Right cardiac atrium (tissue), 5 donors: ENCODE measurements around the gene HMGN5. TPM values are rescaled to one million over a fixed set of nuclear protein-coding genes. Genes with fewer than 3 reads are reported as not detected.

Source experiments
- ATAC-seq, 2 donors: fragments of 200-7000 bp; cut with Tn5 transposase; one replicate each; pipeline versions ENCODE4 v1.8.0 to v1.9.1; 2020; ENCODE audit warnings: moderate library complexity in 2 of 2, mild to moderate bottlenecking in 1 of 2
- DNase-seq, 3 donors: peaks; one replicate each; pipeline ENCODE4 v3.0.0-alpha.2; 2020
- H3K27ac ChIP-seq: one replicate; pipeline ENCODE4 v1.5.1; 2013; ENCODE audit warnings: mild to moderate bottlenecking, low read length, control low read depth, moderate library complexity
- H3K27me3 ChIP-seq: one replicate; pipeline ENCODE4 v1.6.1; 2013; ENCODE audit not compliant: control insufficient read depth, insufficient read depth
- H3K4me1 ChIP-seq: one replicate; pipeline ENCODE4 v1.6.1; 2013; ENCODE audit warnings: low read length; ENCODE audit not compliant: control insufficient read depth, insufficient read depth
- H3K4me3 ChIP-seq: one replicate; pipeline ENCODE4 v1.5.1; 2013; ENCODE audit warnings: low read length, control low read depth
- H3K9me3 ChIP-seq: one replicate; pipeline ENCODE4 v1.6.1; 2013; ENCODE audit warnings: low read length; ENCODE audit not compliant: control insufficient read depth
- WGBS: extraction: QIAGEN DNeasy Blood & Tissue Kit; methylation state at CpG from one replicate; pipeline ENCODE4 v1.1.7; 2013; 5-methylcytosine and 5-hydroxymethylcytosine counted together
- intact Hi-C, 4 donors: fragments of 100-400 bp; cut with DNase I; formaldehyde crosslinking; loops; one replicate each; pipeline versions ENCODE4 v1.11.0 to v1.14.0; 2022 to 2023
- polyA plus RNA-seq: library from polyadenylated mRNA; stranded (reverse); fragments of 200-250 nt; gene quantifications from one replicate; pipeline ENCODE4 v1.2.3, GENCODE V29; 2013
- total RNA-seq, 4 donors: library from RNA; stranded (reverse); fragmentation: NEBNext Ultra II Directional; extraction: Animal tissue kit (Norgen Biotek cat#: 25700); gene quantifications; one replicate each; pipeline ENCODE4 v1.2.1, GENCODE V29; 2021
- donor health status: healthy with polysubstance abuse.
- donor health status: DM: no; HTN: yes; CAD: no.
- donor health status: DM: no; HTN: no; CAD: no.
- donor health status: DM: no; HTN: yes; CAD: no; lungs with severe emphysema.
- donor health status: DM: yes; HTN: yes; CAD: no.

Gene HMGN5
- total and polyA plus RNA-seq, 5 donors: 4.1 to 18.4 (median 5.5) TPM

GRCh38 chrX:81206476-81206875 lies 4.8 kb upstream of the HMGN5 start:
- DNase-seq: no peak
- Histone ChIP-seq H3K9me3 (no peaks in the 10 kb centered on the region), H3K27me3 (no peaks in the 10 kb centered on the region), H3K4me3 (no peak overlapping the region), H3K27ac (no peak overlapping the region), H3K4me1 (no peaks in the 10 kb centered on the region)
- intact Hi-C loops: no loop called here
- 62% methylated on average over 1 of the region's 1 CpG for WGBS
- ATAC-seq: no peak

DNA sequence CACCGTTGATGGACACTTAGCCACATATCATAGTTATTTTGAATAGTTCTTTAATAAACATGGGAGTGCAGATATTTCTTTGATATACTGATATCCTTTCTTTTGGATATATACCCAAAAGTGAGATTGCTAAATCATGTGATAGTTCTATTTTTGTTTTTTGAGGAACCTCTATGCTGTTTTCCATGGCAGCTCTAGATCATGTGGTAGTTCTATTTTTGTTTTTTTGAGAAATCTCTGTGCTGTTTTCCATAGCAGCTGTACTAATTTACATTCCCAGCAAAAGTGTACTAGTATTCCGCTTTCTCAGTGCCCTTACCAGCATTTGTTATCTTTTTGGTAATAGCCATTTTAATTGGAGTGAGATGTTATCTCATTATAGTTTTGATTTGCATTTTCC lies 3.8 kb upstream of the HMGN5 start:
- WGBS: 95% methylated on average over 2 of the region's 2 CpGs
- DNase-seq (no peak), ATAC-seq (no peak)
- no peak overlapping the region for H3K27ac ChIP-seq
- H3K9me3 ChIP-seq: no peaks in the 10 kb centered on the region
- H3K4me1 ChIP-seq: no peaks in the 10 kb centered on the region
- no peak overlapping the region for H3K4me3 ChIP-seq
- H3K27me3 ChIP-seq: no peaks in the 10 kb centered on the region
- intact Hi-C loops: no loop called here

DNA sequence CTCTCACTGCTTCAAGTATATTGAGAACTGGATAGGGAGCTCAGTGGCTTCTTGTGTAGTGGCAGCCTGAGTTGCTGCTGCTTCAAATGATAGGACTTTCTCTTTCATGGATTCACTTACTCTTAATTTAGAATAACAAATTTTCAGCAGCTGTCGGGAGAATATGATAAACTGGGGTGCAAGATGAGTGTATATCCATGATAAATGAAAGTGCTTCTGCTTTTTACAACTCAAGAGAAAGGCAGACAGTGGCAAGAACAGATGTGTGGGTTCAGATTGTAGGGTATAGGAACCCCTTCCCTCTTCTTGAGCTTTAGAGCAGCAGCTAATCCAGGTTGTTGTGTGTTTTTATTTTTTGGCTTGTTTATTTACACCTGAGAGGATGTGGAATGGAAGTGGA lies 1.2 kb upstream of the HMGN5 start:
- peak overlapping the region; percentile 92 for H3K4me3 ChIP-seq
- 0% methylated on average over 1 of the region's 1 CpG for WGBS
- ATAC-seq: no peak
- H3K27ac ChIP-seq: no peak overlapping the region
- DNase-seq: no peak
- intact Hi-C loops: no loop called here
- H3K27me3 ChIP-seq: no peaks in the 10 kb centered on the region
- no peaks in the 10 kb centered on the region for H3K4me1 ChIP-seq
- no peaks in the 10 kb centered on the region for H3K9me3 ChIP-seq

- peak overlapping the region; percentile 92 for H3K4me3 ChIP-seq
- peak overlapping the region; percentile 93 for H3K27ac ChIP-seq
- DNase-seq (no peak), ATAC-seq (peak; percentile 36 to 50)
- intact Hi-C loops: no loop called here
- H3K27me3 ChIP-seq: no peaks in the 10 kb centered on the region
- under 1% methylated on average over 8 of the region's 8 CpGs for WGBS
- no peaks in the 10 kb centered on the region for H3K4me1 ChIP-seq
- no peaks in the 10 kb centered on the region for H3K9me3 ChIP-seq
Measured at GRCh38 chrX:81202456-81202819, 725 bp upstream of the HMGN5 start.

GRCh38 chrX:81201071-81201470 lies 642 bp downstream of the HMGN5 start:
- Histone ChIP-seq H3K4me3 (peak overlapping the region; percentile 92), H3K27me3 (no peaks in the 10 kb centered on the region), H3K27ac (no peak overlapping the region), H3K4me1 (no peaks in the 10 kb centered on the region), H3K9me3 (no peaks in the 10 kb centered on the region)
- no peak for DNase-seq
- WGBS: 23% methylated on average over 1 of the region's 1 CpG
- intact Hi-C loops: no loop called here
- no peak for ATAC-seq

GRCh38 chrX:81195712-81196111 lies 6.0 kb downstream of the HMGN5 start:
- intact Hi-C loops: no loop called here
- no peaks in the 10 kb centered on the region for H3K9me3 ChIP-seq
- 5% methylated on average over 5 of the region's 5 CpGs for WGBS
- H3K4me3 ChIP-seq: no peak overlapping the region
- no peaks in the 10 kb centered on the region for H3K27me3 ChIP-seq
- no peaks in the 10 kb centered on the region for H3K4me1 ChIP-seq
- no peak overlapping the region for H3K27ac ChIP-seq
- DNase-seq (peak; percentile 18 to 44 (median 20)), ATAC-seq (peak in 1 of 2 donors; percentile 69)

DNA sequence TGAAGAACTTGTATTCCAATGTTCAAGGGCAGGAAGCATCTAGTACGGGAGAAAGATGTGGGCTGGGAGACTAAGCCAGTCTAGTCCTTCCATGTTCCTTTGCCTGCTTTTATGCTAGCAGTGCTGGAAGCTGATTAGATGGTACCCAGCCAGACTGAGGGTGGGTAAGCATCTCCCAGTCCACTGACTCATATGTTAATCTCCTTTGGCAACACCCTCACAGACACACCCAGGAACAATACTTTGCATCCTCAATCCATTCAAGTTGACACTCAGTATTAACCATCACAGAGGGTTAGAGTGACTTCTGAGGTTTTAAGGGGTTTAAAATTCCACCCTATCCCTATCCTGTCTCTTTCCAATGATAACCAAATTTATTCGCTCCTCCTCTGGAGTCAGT lies 6.5 kb downstream of the HMGN5 start:
- Histone ChIP-seq H3K27me3 (no peaks in the 10 kb centered on the region), H3K4me3 (no peak overlapping the region), H3K9me3 (no peaks in the 10 kb centered on the region), H3K4me1 (no peaks in the 10 kb centered on the region), H3K27ac (no peak overlapping the region)
- DNase-seq: no peak
- ATAC-seq: peak in 1 of 2 donors; percentile 49
- intact Hi-C loops: no loop called here
- 67% methylated on average over 2 of the region's 2 CpGs for WGBS

- 28% methylated on average over 1 of the region's 1 CpG for WGBS
- Histone ChIP-seq H3K9me3 (no peaks in the 10 kb centered on the region), H3K27ac (no peak overlapping the region), H3K27me3 (no peaks in the 10 kb centered on the region), H3K4me3 (no peak overlapping the region), H3K4me1 (no peaks in the 10 kb centered on the region)
- no peak for ATAC-seq
- DNase-seq: no peak
- intact Hi-C loops: loop anchor here in 1 of 4 donors (10.0 kb wide), 1 partner anchor 201 kb away; no protein-coding TSS in a partner anchor
Measured at GRCh38 chrX:81174286-81174685, 27.4 kb downstream of the HMGN5 start.

DNA sequence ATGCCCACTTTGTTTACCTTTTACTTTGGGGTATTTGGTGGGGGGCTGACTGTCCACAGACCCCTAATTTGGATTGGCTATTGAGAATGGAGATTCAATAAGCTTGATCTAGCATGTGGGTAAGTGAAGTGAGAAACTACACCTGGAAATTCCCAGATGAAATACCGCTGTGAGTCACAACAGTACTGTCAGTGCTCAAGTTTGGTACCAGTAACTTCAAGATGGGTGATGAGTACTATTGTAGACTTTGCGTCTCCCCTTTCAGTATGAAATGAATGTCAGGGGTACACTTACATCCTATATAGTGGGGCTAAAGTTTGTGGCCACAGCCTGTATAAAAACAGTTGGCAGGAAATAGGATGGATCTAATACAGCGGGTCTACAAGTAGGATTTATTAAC lies 33.3 kb downstream of the HMGN5 start:
- ATAC-seq (no peak), DNase-seq (no peak)
- over 99% methylated on average over 3 of the region's 3 CpGs for WGBS
- no peaks in the 10 kb centered on the region for H3K4me1 ChIP-seq
- no peaks in the 10 kb centered on the region for H3K9me3 ChIP-seq
- H3K4me3 ChIP-seq: no peak overlapping the region
- no peaks in the 10 kb centered on the region for H3K27me3 ChIP-seq
- intact Hi-C loops: no loop called here
- H3K27ac ChIP-seq: no peak overlapping the region

- ATAC-seq (peak; percentile 100), DNase-seq (peak; percentile 88 to 96 (median 95))
- Histone ChIP-seq H3K27me3 (no peaks in the 10 kb centered on the region), H3K9me3 (no peaks in the 10 kb centered on the region), H3K4me3 (peak overlapping the region; percentile 84), H3K27ac (no peak overlapping the region), H3K4me1 (no peaks in the 10 kb centered on the region)
- intact Hi-C loops: no loop called here
- WGBS: under 1% methylated on average over 34 of the region's 34 CpGs
Measured at GRCh38 chrX:81121513-81122363, 80.0 kb downstream of the HMGN5 start.

- Histone ChIP-seq H3K4me1 (no peaks in the 10 kb centered on the region), H3K27me3 (no peaks in the 10 kb centered on the region), H3K27ac (peak overlapping the region; percentile 81), H3K4me3 (peak overlapping the region; percentile 84), H3K9me3 (no peaks in the 10 kb centered on the region)
- ATAC-seq (peak; percentile 83 to 85), DNase-seq (peak in 2 of 3 donors; percentile 24 to 57)
- WGBS: 1% methylated on average over 12 of the region's 12 CpGs
- intact Hi-C loops: no loop called here
Measured at GRCh38 chrX:81120936-81121371, 80.8 kb downstream of the HMGN5 start.
